ENCODE measurements around the gene KDM2B. TPM values are rescaled to one million over a fixed set of nuclear protein-coding genes. Genes with fewer than 3 reads are reported as not detected.
A peak's percentile ranks its signal among the peaks of the same experiment; 100 is the strongest.

Gene KDM2B
- total and polyA plus RNA-seq, 2 donors (not counting 1 experiment from before 2014, with no cell fraction given): 108 to 126 TPM

DNA sequence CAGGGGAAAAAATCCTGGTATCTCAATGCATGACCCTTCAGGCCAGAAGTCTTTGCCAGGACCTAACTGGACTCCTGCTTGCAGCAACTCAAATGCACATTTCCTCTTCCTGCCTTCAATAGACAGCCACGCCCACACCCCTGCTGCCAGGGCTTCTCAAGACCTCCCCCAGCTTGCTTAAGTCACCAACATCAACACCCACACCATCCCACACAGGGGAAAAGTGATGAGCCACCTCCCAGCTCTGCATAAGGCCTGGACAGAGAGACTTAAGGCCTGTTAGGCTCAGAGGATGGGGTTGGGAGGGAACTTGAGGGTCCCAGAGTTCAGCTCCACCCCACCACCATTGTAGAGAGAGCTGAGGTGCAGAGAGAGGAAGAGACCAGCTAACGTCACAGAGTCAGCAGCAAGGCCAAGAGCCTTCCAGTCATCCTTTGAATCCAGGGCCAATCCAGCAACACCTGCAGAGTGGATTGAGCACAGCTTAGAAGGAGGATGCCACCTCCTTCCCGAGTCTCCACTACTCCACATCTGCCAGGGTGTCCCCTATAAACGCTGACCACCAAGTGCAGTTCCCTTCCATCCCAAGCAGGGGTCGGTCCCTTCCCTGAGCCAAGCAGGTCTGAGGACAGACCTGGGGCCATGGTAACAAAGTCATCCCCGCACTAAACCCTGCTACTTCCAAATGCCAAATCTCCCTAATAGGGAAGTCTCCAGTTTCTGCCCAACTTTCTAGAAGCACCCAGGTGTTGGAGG is 50.0 kb downstream of the KDM2B start:
- H3K9ac ChIP-seq (ENCODE audit: low read length): peak overlapping the region; percentile 28
- peaks cover 48 to 57% of the 10 kb centered on the region in 2 donors for H3K4me1 ChIP-seq (ENCODE audit: control insufficient read depth in 2 of 2, insufficient read depth in 2 of 2, low read length in 2 of 2)
- DNase-seq (peak; percentile 83), ATAC-seq (ENCODE audit: low read depth) (peak; percentile 58)
- no peaks in the 10 kb centered on the region for H3K9me3 ChIP-seq (ENCODE audit: control extremely low read depth in 1 of 3, control insufficient read depth in 2 of 3, insufficient read depth in 1 of 3, low read length in 2 of 3)
- H3K4me2 ChIP-seq (replicated peaks; ENCODE audit: low read depth, low read length, poor library complexity, severe bottlenecking): peak overlapping the region; percentile 69
- peak overlapping the region in 1 of 5 experiments; percentile 16 for H3K4me3 ChIP-seq (ENCODE audit: control extremely low read depth in 1 of 5, extremely low read depth in 1 of 5, insufficient read depth in 1 of 5, low read depth in 2 of 5, low read length in 4 of 5)
- H3K79me2 ChIP-seq (ENCODE audit: control insufficient read depth, insufficient read depth, low read length): peaks cover 63% of the 10 kb centered on the region
- H3K36me3 ChIP-seq (replicated peaks in 1 of 2; ENCODE audit: control extremely low read depth in 1 of 2, control insufficient read depth in 1 of 2, extremely low read depth in 1 of 2, insufficient read depth in 2 of 2, low read length in 1 of 2): peaks cover 0 to 38% of the 10 kb centered on the region in 2 experiments
- H3K27ac ChIP-seq (ENCODE audit: low read length in 2 of 2): peak overlapping the region; percentile 52 to 92
- peak overlapping the region; percentile 61 for H2AFZ ChIP-seq (ENCODE audit: insufficient read depth, low read depth, low read length, poor library complexity, severe bottlenecking)
- no peaks in the 10 kb centered on the region for H3K9me3 Mint-ChIP-seq (ENCODE audit: insufficient read depth)
- peaks cover 57% of the 10 kb centered on the region for H3K4me1 Mint-ChIP-seq
- WGBS (ENCODE audit: insufficient coverage): 68% methylated on average over 6 of the region's 6 CpGs
- no peaks in the 10 kb centered on the region for H3K27me3 ChIP-seq (replicated peaks in 1 of 4; ENCODE audit: control extremely low read depth in 1 of 4, control insufficient read depth in 3 of 4, insufficient read depth in 4 of 4, low read length in 3 of 4)
- POLR2A ChIA-PET: interaction anchor here (0.5 to 1.0 kb wide), 4 partner anchors 13 to 99 kb away, joined by 3 to 8 read pairs (median 4); no protein-coding TSS in a partner anchor
- peak overlapping the region; percentile 59 for H3K4me3 Mint-ChIP-seq
- CTCF ChIA-PET: interaction anchor here (0.6 to 1.3 kb wide), 5 partner anchors 14 to 1228 kb away, joined by 3 to 8 read pairs (median 3); partner anchors contain the start of genes MORN3 and SIRT4
- H3K27me3 Mint-ChIP-seq: no peaks in the 10 kb centered on the region
- peak overlapping the region; percentile 91 for H3K27ac Mint-ChIP-seq
- intact Hi-C loops (cut with micrococcal nuclease): no loop called here
- TF ChIP-seq EZH2 (IDR thresholded peaks at IDR 0.05; ENCODE audit: borderline replicate concordance, insufficient read depth, low read depth, low read length, poor library complexity, severe bottlenecking): no peak
- TF ChIP-seq, protein P1, sequence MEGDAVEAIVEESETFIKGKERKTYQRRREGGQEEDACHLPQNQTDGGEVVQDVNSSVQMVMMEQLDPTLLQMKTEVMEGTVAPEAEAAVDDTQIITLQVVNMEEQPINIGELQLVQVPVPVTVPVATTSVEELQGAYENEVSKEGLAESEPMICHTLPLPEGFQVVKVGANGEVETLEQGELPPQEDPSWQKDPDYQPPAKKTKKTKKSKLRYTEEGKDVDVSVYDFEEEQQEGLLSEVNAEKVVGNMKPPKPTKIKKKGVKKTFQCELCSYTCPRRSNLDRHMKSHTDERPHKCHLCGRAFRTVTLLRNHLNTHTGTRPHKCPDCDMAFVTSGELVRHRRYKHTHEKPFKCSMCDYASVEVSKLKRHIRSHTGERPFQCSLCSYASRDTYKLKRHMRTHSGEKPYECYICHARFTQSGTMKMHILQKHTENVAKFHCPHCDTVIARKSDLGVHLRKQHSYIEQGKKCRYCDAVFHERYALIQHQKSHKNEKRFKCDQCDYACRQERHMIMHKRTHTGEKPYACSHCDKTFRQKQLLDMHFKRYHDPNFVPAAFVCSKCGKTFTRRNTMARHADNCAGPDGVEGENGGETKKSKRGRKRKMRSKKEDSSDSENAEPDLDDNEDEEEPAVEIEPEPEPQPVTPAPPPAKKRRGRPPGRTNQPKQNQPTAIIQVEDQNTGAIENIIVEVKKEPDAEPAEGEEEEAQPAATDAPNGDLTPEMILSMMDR (IDR thresholded peaks at IDR 0.05): no peak
- H4K20me1 ChIP-seq (ENCODE audit: control insufficient read depth, insufficient read depth, low read length, poor library complexity, severe bottlenecking): peaks cover 6% of the 10 kb centered on the region

DNA sequence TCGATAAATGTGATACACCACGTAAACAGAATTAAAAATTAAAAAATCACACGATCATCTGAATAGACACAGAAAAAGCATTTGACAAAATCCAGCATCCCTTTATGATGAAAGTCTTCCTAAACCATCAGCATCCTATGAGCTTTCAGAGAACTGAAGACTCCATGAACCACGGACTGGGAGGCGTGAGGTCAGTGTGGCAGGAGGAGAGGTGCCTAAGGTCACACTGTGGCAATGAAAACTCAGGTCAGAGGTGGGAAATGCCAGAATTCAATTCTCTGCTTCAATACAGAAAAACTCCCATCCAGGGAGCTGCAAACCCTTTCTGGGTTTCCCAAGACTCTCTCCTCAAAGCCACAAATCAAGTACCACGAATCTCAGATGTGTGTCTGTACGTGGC is 51.6 kb downstream of the KDM2B start:
- ChIA-PET POLR2A (no interaction called here), CTCF (interaction anchor here (0.8 kb wide), 1 partner anchor 35 kb away, joined by 3 read pairs; no protein-coding TSS in a partner anchor)
- ATAC-seq (ENCODE audit: low read depth) (no peak), DNase-seq (no peak)
- Histone ChIP-seq H3K79me2 (ENCODE audit: control insufficient read depth, insufficient read depth, low read length) (peaks cover 72% of the 10 kb centered on the region), H3K36me3 (replicated peaks in 1 of 2; ENCODE audit: control extremely low read depth in 1 of 2, control insufficient read depth in 1 of 2, extremely low read depth in 1 of 2, insufficient read depth in 2 of 2, low read length in 1 of 2) (peaks cover 0 to 49% of the 10 kb centered on the region in 2 experiments), H4K20me1 (ENCODE audit: control insufficient read depth, insufficient read depth, low read length, poor library complexity, severe bottlenecking) (peaks cover 6% of the 10 kb centered on the region), H2AFZ (ENCODE audit: insufficient read depth, low read depth, low read length, poor library complexity, severe bottlenecking) (no peak overlapping the region), H3K4me2 (replicated peaks; ENCODE audit: low read depth, low read length, poor library complexity, severe bottlenecking) (no peak overlapping the region), H3K4me1 (ENCODE audit: control insufficient read depth in 2 of 2, insufficient read depth in 2 of 2, low read length in 2 of 2) (peaks cover 33 to 46% of the 10 kb centered on the region in 2 donors), H3K9me3 (ENCODE audit: control extremely low read depth in 1 of 3, control insufficient read depth in 2 of 3, insufficient read depth in 1 of 3, low read length in 2 of 3) (no peaks in the 10 kb centered on the region), H3K27ac (ENCODE audit: low read length in 2 of 2) (no peak overlapping the region), H3K27me3 (replicated peaks in 1 of 4; ENCODE audit: control extremely low read depth in 1 of 4, control insufficient read depth in 3 of 4, insufficient read depth in 4 of 4, low read length in 3 of 4) (no peaks in the 10 kb centered on the region), H3K4me3 (ENCODE audit: control extremely low read depth in 1 of 5, extremely low read depth in 1 of 5, insufficient read depth in 1 of 5, low read depth in 2 of 5, low read length in 4 of 5) (no peak overlapping the region), H3K9ac (ENCODE audit: low read length) (no peak overlapping the region)
- 92% methylated on average over 6 of the region's 7 CpGs for WGBS (ENCODE audit: insufficient coverage)
- TF ChIP-seq, protein P1 (IDR thresholded peaks at IDR 0.05): no peak
- TF ChIP-seq EZH2 (IDR thresholded peaks at IDR 0.05; ENCODE audit: borderline replicate concordance, insufficient read depth, low read depth, low read length, poor library complexity, severe bottlenecking): no peak
- no peak overlapping the region for H3K4me3 Mint-ChIP-seq
- H3K27me3 Mint-ChIP-seq: no peaks in the 10 kb centered on the region
- intact Hi-C loops (cut with micrococcal nuclease): no loop called here
- no peak overlapping the region for H3K27ac Mint-ChIP-seq
- H3K4me1 Mint-ChIP-seq: peaks cover 47% of the 10 kb centered on the region
- no peaks in the 10 kb centered on the region for H3K9me3 Mint-ChIP-seq (ENCODE audit: insufficient read depth)
